Heart left ventricle (tissue), 16 donors: ENCODE data around the gene UBL7. TPM values are rescaled to one million over a fixed set of nuclear protein-coding genes. Genes with fewer than 3 reads are reported as not detected.

Source experiments
- ATAC-seq, 4 donors: fragments of 200-7000 bp; cut with Tn5 transposase; one replicate each; pipeline ENCODE4 v1.9.1; 2020 to 2022; ENCODE audit warnings: moderate library complexity in 4 of 4, mild to moderate bottlenecking in 3 of 4, moderate number of reproducible peaks in 1 of 4
- DNase-seq, 5 donors: peaks; one replicate each; pipeline ENCODE4 v3.0.0-alpha.2; 2020
- H3K27ac ChIP-seq, 12 donors: fragments of 200-600 bp; sonication (generic) in 4 of 12; one replicate each; pipeline versions ENCODE4 v1.5.0 to v1.8.0; 2016 to 2022; ENCODE audit warnings: mild to moderate bottlenecking in 2 of 12
- H3K27me3 ChIP-seq, 9 donors: fragments of 200-600 bp; sonication (generic) in 2 of 9; one replicate each; pipeline versions ENCODE4 v1.5.1 to v1.8.0; 2016 to 2022; ENCODE audit warnings: mild to moderate bottlenecking in 3 of 9
- H3K36me3 ChIP-seq, 9 donors: fragments of 200-600 bp; sonication (generic) in 2 of 9; one replicate each; pipeline versions ENCODE4 v1.5.0 to v1.8.0; 2018 to 2022; ENCODE audit warnings: mild to moderate bottlenecking in 2 of 9
- H3K4me1 ChIP-seq, 12 donors: fragments of 200-600 bp; sonication (generic) in 4 of 12; one replicate each; pipeline versions ENCODE4 v1.5.0 to v1.8.0; 2016 to 2022; ENCODE audit warnings: mild to moderate bottlenecking in 3 of 12
- H3K4me3 ChIP-seq, 12 donors: fragments of 200-600 bp; sonication (generic) in 4 of 12; one replicate each; pipeline versions ENCODE4 v1.5.0 to v1.8.0; 2017 to 2022; ENCODE audit warnings: mild to moderate bottlenecking in 9 of 12, moderate library complexity in 4 of 12
- H3K9me3 ChIP-seq, 12 donors: fragments of 200-600 bp; sonication (generic) in 4 of 12; one replicate each; pipeline versions ENCODE4 v1.5.0 to v1.8.0; 2016 to 2022; ENCODE audit warnings: mild to moderate bottlenecking in 1 of 12
- POLR2A ChIP-seq, 2 donors: fragments of 450-650 bp; IDR thresholded peaks; one replicate each; pipeline ENCODE4 v1.6.1; 2017; ENCODE audit warnings: antibody characterized with exemption in 2 of 2, mild to moderate bottlenecking in 2 of 2, moderate library complexity in 2 of 2
- WGBS, 4 donors: extraction: QIAGEN DNeasy Blood & Tissue Kit in 2 of 4; methylation state at CpG; one replicate each; pipeline versions ENCODE4 v1.1.5 to v1.1.7; 2013 to 2018; 5-methylcytosine and 5-hydroxymethylcytosine counted together
- intact Hi-C, 10 donors: fragments of 100-400 bp; cut with DNase I; formaldehyde crosslinking; loops; one replicate each; pipeline versions ENCODE4 v1.11.1 to v1.14.2; 2022
- polyA plus RNA-seq, 2 donors: library from polyadenylated mRNA; stranded (reverse); fragments of 200-250 nt; gene quantifications; one replicate each; pipeline ENCODE4 v1.2.3, GENCODE V29; 2013
- total RNA-seq, 9 donors: library from RNA; depleted of rRNA in 2 of 9; stranded (reverse); fragments of >200 nt in 2 of 9; fragmentation: NEBNext Ultra II Directional in 3 of 9; extraction: Animal tissue kit (Norgen Biotek cat#: 25700) in 3 of 9; gene quantifications; one replicate each; pipeline versions ENCODE4 v1.1.0 to v1.2.4, GENCODE V29; 2016 to 2023
- TF ChIP-seq, protein P1 (sequence below), 12 donors: fragments of 200-600 bp; sonication (generic) in 4 of 12; IDR thresholded peaks; one replicate each; pipeline versions ENCODE4 v1.5.0 to v1.8.0; 2018 to 2022; ENCODE audit warnings: antibody characterized with exemption in 12 of 12, mild to moderate bottlenecking in 5 of 12
- donor health status: ischemic (EF 13 %, LVEDD 7.1; RV severe dilation, severe dysfunction).
- donor health status: healthy with polysubstance abuse.
- donor health status: DM: no; HTN: yes; CAD: no.
- donor health status: DM: no; HTN: no; CAD: no.
- donor health status: ischemic (EF 25% LVEDD 6.9; RV normal size, moderate dysfunction).
- donor health status: ischemic (EF 25% LVEDD 5.7; RV mildly dilated, moderate dysfunction).
- donor health status: healthy.
- donor health status: DM: yes; HTN: yes; CAD: no.
- donor health status: ischemic (EF 35%, LVEDD 5.7; RV mildly dilated, moderate dysfunction).
- donor health status: nonischemic (EF 11% LVEDD 7.7; RV severe dilation, severe dysfunction).
- donor health status: DM: yes; HTN: yes; CAD: no.
- donor health status: PGD.
- donor health status: ischemic (EF 29% LVEDD 5.4; RV normal size, mild dysfunction).
- donor health status: nonischemic (EF 23%, LVEDD 6.1; RV moderate dilation, normal function).

The UBL7 gene
- total and polyA plus RNA-seq, 11 donors, result 40.6 to 102 (median 49.5) TPM

GRCh38 chr15:74499366-74499765, 38.4 kb upstream of the UBL7 start:
- no peak overlapping the region for H3K4me3 ChIP-seq
- intact Hi-C loops, result no loop called here
- H3K4me1 ChIP-seq, result no peaks in the 10 kb centered on the region
- H3K27me3 ChIP-seq, result no peaks in the 10 kb centered on the region
- H3K9me3 ChIP-seq, result no peaks in the 10 kb centered on the region
- H3K27ac ChIP-seq, result no peak overlapping the region
- ATAC-seq (no peak), DNase-seq (no peak)
- 88 to 98% (median 93%) methylated on average over 2 of the region's 2 CpGs for WGBS, 4 donors
- peaks cover 0 to 5% (median 0%) of the 10 kb centered on the region in 9 donors for H3K36me3 ChIP-seq
- TF ChIP-seq, protein P1, sequence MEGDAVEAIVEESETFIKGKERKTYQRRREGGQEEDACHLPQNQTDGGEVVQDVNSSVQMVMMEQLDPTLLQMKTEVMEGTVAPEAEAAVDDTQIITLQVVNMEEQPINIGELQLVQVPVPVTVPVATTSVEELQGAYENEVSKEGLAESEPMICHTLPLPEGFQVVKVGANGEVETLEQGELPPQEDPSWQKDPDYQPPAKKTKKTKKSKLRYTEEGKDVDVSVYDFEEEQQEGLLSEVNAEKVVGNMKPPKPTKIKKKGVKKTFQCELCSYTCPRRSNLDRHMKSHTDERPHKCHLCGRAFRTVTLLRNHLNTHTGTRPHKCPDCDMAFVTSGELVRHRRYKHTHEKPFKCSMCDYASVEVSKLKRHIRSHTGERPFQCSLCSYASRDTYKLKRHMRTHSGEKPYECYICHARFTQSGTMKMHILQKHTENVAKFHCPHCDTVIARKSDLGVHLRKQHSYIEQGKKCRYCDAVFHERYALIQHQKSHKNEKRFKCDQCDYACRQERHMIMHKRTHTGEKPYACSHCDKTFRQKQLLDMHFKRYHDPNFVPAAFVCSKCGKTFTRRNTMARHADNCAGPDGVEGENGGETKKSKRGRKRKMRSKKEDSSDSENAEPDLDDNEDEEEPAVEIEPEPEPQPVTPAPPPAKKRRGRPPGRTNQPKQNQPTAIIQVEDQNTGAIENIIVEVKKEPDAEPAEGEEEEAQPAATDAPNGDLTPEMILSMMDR (IDR thresholded peaks at IDR 0.05), result no peak
- no peak for TF ChIP-seq POLR2A (IDR thresholded peaks at IDR 0.05)

DNA sequence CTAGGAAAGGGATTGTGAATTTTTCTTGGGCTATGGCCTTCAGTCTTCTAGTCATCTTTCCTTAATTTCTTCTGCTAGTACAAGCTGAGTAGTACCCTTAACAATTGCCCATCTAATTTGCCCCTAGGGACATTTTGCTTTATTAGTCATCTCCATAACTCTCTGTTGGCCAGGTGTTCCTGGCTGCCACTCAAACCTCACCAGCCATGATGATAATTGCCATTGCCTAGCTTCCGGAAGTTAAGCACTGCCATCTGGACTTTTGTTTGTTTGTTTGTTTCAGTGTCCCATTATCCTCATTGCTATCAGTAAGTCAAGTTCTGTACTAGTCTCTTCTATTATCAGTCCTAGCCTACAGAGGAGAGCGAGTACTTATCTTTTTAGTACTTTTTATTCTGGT, 36.6 kb upstream of the UBL7 start:
- TF ChIP-seq, protein P1 (IDR thresholded peaks at IDR 0.05), result no peak
- TF ChIP-seq POLR2A (IDR thresholded peaks at IDR 0.05), result no peak
- H3K27me3 ChIP-seq, result no peaks in the 10 kb centered on the region
- H3K27ac ChIP-seq, result no peak overlapping the region
- intact Hi-C loops, result no loop called here
- no peak for DNase-seq
- ATAC-seq, result no peak
- H3K36me3 ChIP-seq, result no peaks in the 10 kb centered on the region
- no peaks in the 10 kb centered on the region for H3K4me1 ChIP-seq
- no peaks in the 10 kb centered on the region for H3K9me3 ChIP-seq
- 60 to 74% (median 70%) methylated on average over 2 of the region's 2 CpGs for WGBS, 4 donors
- H3K4me3 ChIP-seq, result no peak overlapping the region

- intact Hi-C loops, result no loop called here
- H3K27me3 ChIP-seq, result no peaks in the 10 kb centered on the region
- no peaks in the 10 kb centered on the region for H3K9me3 ChIP-seq
- H3K4me1 ChIP-seq, result no peaks in the 10 kb centered on the region
- H3K27ac ChIP-seq, result no peak overlapping the region
- DNase-seq (no peak), ATAC-seq (no peak)
- H3K36me3 ChIP-seq, result no peaks in the 10 kb centered on the region
- 82 to 90% (median 86%) methylated on average over 3 of the region's 3 CpGs for WGBS, 4 donors
- no peak overlapping the region for H3K4me3 ChIP-seq
- no peak for TF ChIP-seq POLR2A (IDR thresholded peaks at IDR 0.05)
Observed at GRCh38 chr15:74496648-74497047, 35.7 kb upstream of the UBL7 start.

DNA sequence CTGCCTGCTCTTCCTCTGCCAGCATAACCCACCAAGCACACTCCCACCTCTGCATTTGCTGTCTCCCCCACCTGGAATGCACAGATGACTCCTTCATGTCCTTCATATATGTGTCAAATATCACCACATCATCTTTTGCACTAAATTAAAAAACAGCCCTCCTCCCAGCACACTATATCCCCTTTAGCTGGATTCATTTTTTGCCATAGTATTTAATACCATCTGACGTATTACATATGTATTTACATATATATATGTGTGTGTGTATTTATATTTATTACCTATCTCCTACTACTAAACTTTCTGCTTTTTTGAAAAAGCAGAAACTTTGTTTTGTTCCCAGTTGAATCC, 29.4 kb upstream of the UBL7 start:
- no peaks in the 10 kb centered on the region for H3K9me3 ChIP-seq
- no peaks in the 10 kb centered on the region for H3K36me3 ChIP-seq
- no peaks in the 10 kb centered on the region for H3K4me1 ChIP-seq
- H3K27ac ChIP-seq, result no peak overlapping the region
- 95 to 100% (median 97%) methylated on average over 1 of the region's 1 CpG for WGBS, 4 donors
- ATAC-seq, result no peak
- H3K27me3 ChIP-seq, result no peaks in the 10 kb centered on the region
- intact Hi-C loops, result loop anchor here in 2 of 10 donors (1.0 to 2.0 kb wide), 2 partner anchors 116 kb away; no protein-coding TSS in a partner anchor
- no peak for DNase-seq
- TF ChIP-seq POLR2A (IDR thresholded peaks at IDR 0.05), result no peak
- TF ChIP-seq, protein P1 (IDR thresholded peaks at IDR 0.05), result no peak
- H3K4me3 ChIP-seq, result no peak overlapping the region
